Gastroesophageal sphincter (tissue), 4 donors: ENCODE results near the gene CACNA1C. TPM values are rescaled to one million over a fixed set of nuclear protein-coding genes. Genes with fewer than 3 reads are reported as not detected.

Experiments used
- ATAC-seq: fragments of 150-250 bp; one replicate; pipeline ENCODE4 v1.9.1; 2016; ENCODE audit warnings: mild to moderate bottlenecking, moderate library complexity
- H3K27ac ChIP-seq, 4 donors: fragments of 200-600 bp; sonication (generic) in 3 of 4; 1 replicate in 3 of 4; 2 replicates in 1 of 4; pipeline ENCODE4 v1.5.1; 2016 to 2019
- H3K27me3 ChIP-seq: fragments of 200-600 bp; sonication (generic); one replicate; pipeline ENCODE4 v1.5.1; 2019
- H3K36me3 ChIP-seq, 2 donors: fragments of 200-600 bp; sonication (generic); one replicate each; pipeline ENCODE4 v1.5.1; 2019; ENCODE audit warnings: control low read depth in 1 of 2
- H3K4me1 ChIP-seq, 3 donors: fragments of 200-600 bp; sonication (generic); 1 replicate in 2 of 3; 2 replicates in 1 of 3; pipeline ENCODE4 v1.5.1; 2016 to 2019; ENCODE audit warnings: control low read depth in 2 of 3
- H3K4me3 ChIP-seq, 2 donors: fragments of 200-600 bp; sonication (generic); one replicate each; pipeline ENCODE4 v1.5.1; 2019; ENCODE audit warnings: mild to moderate bottlenecking in 1 of 2, moderate library complexity in 1 of 2
- H3K9me3 ChIP-seq, 3 donors: fragments of 200-600 bp; sonication (generic); one replicate each; pipeline ENCODE4 v1.5.1; 2017 to 2019; ENCODE audit warnings: control low read depth in 2 of 3
- CTCF ChIP-seq, 4 experiments: fragments of 200-600 bp in 2 of 4; fragments of 450-650 bp in 2 of 4; sonication (generic) in 1 of 4; IDR thresholded peaks; one replicate each; pipeline ENCODE4 v1.5.1; 2017 to 2019; ENCODE audit warnings: antibody characterized with exemption in 4 of 4, mild to moderate bottlenecking in 2 of 4, moderate library complexity in 2 of 4
- EP300 ChIP-seq: sonication (generic); formaldehyde crosslinking; IDR thresholded peaks from one replicate; pipeline ENCODE4 v1.6.1; 2017; ENCODE audit warnings: antibody characterized with exemption, mild to moderate bottlenecking
- POLR2A ChIP-seq, 2 donors: fragments of 450-650 bp; IDR thresholded peaks; one replicate each; pipeline ENCODE4 v1.6.1; 2017; ENCODE audit warnings: antibody characterized with exemption in 2 of 2, mild to moderate bottlenecking in 2 of 2, moderate library complexity in 1 of 2
- POLR2AphosphoS5 ChIP-seq: sonication (generic); formaldehyde crosslinking; IDR thresholded peaks from one replicate; pipeline ENCODE4 v1.6.1; 2017; ENCODE audit warnings: antibody characterized with exemption
- WGBS, 2 donors: methylation state at CpG; one replicate each; pipeline ENCODE4 v1.1.5; 2018; ENCODE audit warnings: low coverage in 1 of 2; 5-methylcytosine and 5-hydroxymethylcytosine counted together
- total RNA-seq, 4 donors: library from RNA; depleted of rRNA; stranded (reverse); fragments of >200 nt; gene quantifications; one replicate each; pipeline ENCODE4 v1.1.0, GENCODE V29; 2016

Gene CACNA1C
- total RNA-seq, 4 donors from 2014 or later = 22.9 to 96.2 (median 41.4) TPM

GRCh38 chr12:2274733-2275132 is 221.9 kb downstream of the CACNA1C start:
- no peaks in the 10 kb centered on the region for H3K36me3 ChIP-seq

GRCh38 chr12:2276288-2277033 is 223.7 kb downstream of the CACNA1C start:
- no peak for TF ChIP-seq CTCF (IDR thresholded peaks at IDR 0.05)
- TF ChIP-seq POLR2AphosphoS5 = no peak
- no peak for TF ChIP-seq EP300
- TF ChIP-seq POLR2A (IDR thresholded peaks at IDR 0.05) = no peak
- 88% methylated on average over 5 to 6 of the region's 6 CpGs for WGBS, 2 donors

More at GRCh38 chr12:2274733-2275132, 221.9 kb downstream of the CACNA1C start:
- 91% methylated on average over 4 of the region's 7 CpGs; no CpG with 5 or more reads in 1 of the 2 donors for WGBS, 2 donors
- peaks cover 0 to 30% (median 3%) of the 10 kb centered on the region in 3 donors for H3K4me1 ChIP-seq
- no peaks in the 10 kb centered on the region for H3K9me3 ChIP-seq
- ATAC-seq = no peak
- H3K4me3 ChIP-seq = no peak overlapping the region
- no peak for TF ChIP-seq POLR2AphosphoS5
- no peak for TF ChIP-seq POLR2A (IDR thresholded peaks at IDR 0.05)
- TF ChIP-seq CTCF (IDR thresholded peaks at IDR 0.05) = no peak
- TF ChIP-seq EP300 = no peak
- H3K27ac ChIP-seq = peak overlapping the region in 1 of 4 donors; percentile 85
- no peaks in the 10 kb centered on the region for H3K27me3 ChIP-seq

GRCh38 chr12:2277492-2278155 is 224.8 kb downstream of the CACNA1C start:
- 78 to 96% methylated on average over 4 to 5 of the region's 6 CpGs for WGBS, 2 donors
- H3K36me3 ChIP-seq = no peaks in the 10 kb centered on the region
- H3K4me3 ChIP-seq = no peak overlapping the region
- no peak for ATAC-seq
- no peak overlapping the region for H3K27ac ChIP-seq
- H3K9me3 ChIP-seq = no peaks in the 10 kb centered on the region
- TF ChIP-seq EP300 (no peak), CTCF (IDR thresholded peaks at IDR 0.05) (no peak), POLR2AphosphoS5 (no peak), POLR2A (IDR thresholded peaks at IDR 0.05) (no peak)
- H3K27me3 ChIP-seq = no peaks in the 10 kb centered on the region
- H3K4me1 ChIP-seq = peaks cover 0 to 27% (median 3%) of the 10 kb centered on the region in 3 donors

More at GRCh38 chr12:2276288-2277033, 223.7 kb downstream of the CACNA1C start:
- H3K4me1 ChIP-seq = peaks cover 0 to 28% (median 3%) of the 10 kb centered on the region in 3 donors
- no peak overlapping the region for H3K4me3 ChIP-seq
- H3K36me3 ChIP-seq = no peaks in the 10 kb centered on the region
- no peak overlapping the region for H3K27ac ChIP-seq
- H3K9me3 ChIP-seq = no peaks in the 10 kb centered on the region
- no peaks in the 10 kb centered on the region for H3K27me3 ChIP-seq
- ATAC-seq = no peak

GRCh38 chr12:2281446-2281845 is 228.7 kb downstream of the CACNA1C start:
- Histone ChIP-seq H3K27me3 (no peaks in the 10 kb centered on the region), H3K36me3 (no peaks in the 10 kb centered on the region), H3K4me3 (no peak overlapping the region), H3K9me3 (no peaks in the 10 kb centered on the region), H3K27ac (no peak overlapping the region), H3K4me1 (peaks cover 10 to 45% (median 24%) of the 10 kb centered on the region in 3 donors)
- TF ChIP-seq POLR2AphosphoS5 = no peak
- TF ChIP-seq POLR2A (IDR thresholded peaks at IDR 0.05) = no peak
- TF ChIP-seq EP300 = no peak
- TF ChIP-seq CTCF (IDR thresholded peaks at IDR 0.05) = no peak
- WGBS, 2 donors = 100% methylated on average over 1 of the region's 1 CpG
- no peak for ATAC-seq
